HFFc6 (cell line): ENCODE results near the gene TOP1. TPM values are rescaled to one million over a fixed set of nuclear protein-coding genes. Genes with fewer than 3 reads are reported as not detected.

ENCODE experiments used
- DNase-seq: peaks from one replicate; pipeline ENCODE4 v3.0.0-alpha.2; 2018
- H3K27ac Mint-ChIP-seq: 2 replicates; pipeline ENCODE4 v1.8.0; 2020; ENCODE audit warnings: mild to moderate bottlenecking, mixed read lengths
- H3K27me3 Mint-ChIP-seq: 2 replicates; pipeline ENCODE4 v1.8.0; 2021; ENCODE audit warnings: mild to moderate bottlenecking, moderate library complexity, mixed read lengths; ENCODE audit not compliant: insufficient read depth
- H3K36me3 Mint-ChIP-seq: 2 replicates; pipeline ENCODE4 v1.8.0; 2021; ENCODE audit warnings: low read depth, mixed read lengths
- H3K4me1 Mint-ChIP-seq: 2 replicates; pipeline ENCODE4 v1.8.0; 2020; ENCODE audit warnings: low read depth, mixed read lengths
- H3K4me3 Mint-ChIP-seq: 2 replicates; pipeline ENCODE4 v1.8.0; 2020; ENCODE audit warnings: mild to moderate bottlenecking, moderate library complexity, mixed read lengths
- H3K9me3 Mint-ChIP-seq: 2 replicates; pipeline ENCODE4 v1.8.0; 2020; ENCODE audit warnings: mild to moderate bottlenecking, mixed read lengths
- CTCF ChIP-seq: fragments of 200-600 bp; sonication (generic); IDR thresholded peaks from 2 replicates; pipeline ENCODE4 v1.5.0; 2021; ENCODE audit warnings: antibody characterized with exemption, mild to moderate bottlenecking
- total RNA-seq, 6 experiments: library from RNA; stranded (reverse); fragmentation: NEBNext Ultra II Directional; extraction: Animal tissue kit (Norgen Biotek cat#: 25700); gene quantifications; 2 replicates in 1 of 6; 3 replicates in 5 of 6; pipeline ENCODE4 v1.2.3, GENCODE V29; 2021

TOP1 gene
- total RNA-seq, 6 experiments from 2014 or later, result 62.1 to 77.0 (median 73.0) TPM

GRCh38 chr20:41094353-41095055, 65.9 kb downstream of the TOP1 start:
- Mint-ChIP-seq H3K27me3 (no peaks in the 10 kb centered on the region; the same call in 1 of the 2 replicates), H3K4me1 (peaks cover 18% of the 10 kb centered on the region), H3K9me3 (no peaks in the 10 kb centered on the region), H3K4me3 (no peak overlapping the region), H3K36me3 (peaks cover 40% of the 10 kb centered on the region), H3K27ac (peak overlapping the region; percentile 16; the same call in 1 of the 2 replicates)
- no peak for TF ChIP-seq CTCF
- DNase-seq, result no peak

GRCh38 chr20:41095110-41095969, 66.7 kb downstream of the TOP1 start:
- TF ChIP-seq CTCF, result peak; percentile 93
- Mint-ChIP-seq H3K36me3 (peaks cover 44% of the 10 kb centered on the region), H3K27me3 (no peaks in the 10 kb centered on the region; the same call in 1 of the 2 replicates), H3K4me1 (peaks cover 26% of the 10 kb centered on the region), H3K4me3 (no peak overlapping the region), H3K9me3 (no peaks in the 10 kb centered on the region), H3K27ac (peak overlapping the region; percentile 23; the same call in 1 of the 2 replicates)
- peak; percentile 43 for DNase-seq

- Mint-ChIP-seq H3K27me3 (no peaks in the 10 kb centered on the region; the same call in 1 of the 2 replicates), H3K27ac (peak overlapping the region; percentile 65), H3K4me3 (no peak overlapping the region), H3K9me3 (no peaks in the 10 kb centered on the region), H3K4me1 (peaks cover 26% of the 10 kb centered on the region), H3K36me3 (peaks cover 42% of the 10 kb centered on the region)
- TF ChIP-seq CTCF, result no peak
- DNase-seq, result peak; percentile 51
These were observed 70.2 kb downstream of the TOP1 start for GRCh38 chr20:41098703-41099250.

- Mint-ChIP-seq H3K9me3 (no peaks in the 10 kb centered on the region), H3K27me3 (no peaks in the 10 kb centered on the region; the same call in 1 of the 2 replicates), H3K27ac (peak overlapping the region; percentile 56; the same call in 1 of the 2 replicates), H3K36me3 (peaks cover 51% of the 10 kb centered on the region), H3K4me3 (no peak overlapping the region), H3K4me1 (peaks cover 26% of the 10 kb centered on the region)
- no peak for TF ChIP-seq CTCF
- DNase-seq, result no peak
These were observed 71.4 kb downstream of the TOP1 start for GRCh38 chr20:41100001-41100480.

- TF ChIP-seq CTCF, result no peak
- Mint-ChIP-seq H3K4me1 (peaks cover 26% of the 10 kb centered on the region), H3K36me3 (peaks cover 46% of the 10 kb centered on the region), H3K4me3 (no peak overlapping the region), H3K27me3 (no peaks in the 10 kb centered on the region; the same call in 1 of the 2 replicates), H3K9me3 (no peaks in the 10 kb centered on the region), H3K27ac (no peak overlapping the region)
- no peak for DNase-seq
These were observed 73.0 kb downstream of the TOP1 start for GRCh38 chr20:41101660-41102059.
